Glutamatergic neuron (in vitro differentiated cells): Measurements from ENCODE around the gene SYNM. TPM values are rescaled to one million over a fixed set of nuclear protein-coding genes. Genes with fewer than 3 reads are reported as not detected.
A peak's percentile ranks its signal among the peaks of the same experiment; 100 is the strongest.

ENCODE experiments used
- DNase-seq: peaks from one replicate; pipeline ENCODE4 v3.0.0; 2022
- H3K27ac Mint-ChIP-seq: one replicate; pipeline ENCODE4 v1.8.0; 2020; ENCODE audit warnings: mild to moderate bottlenecking, mixed read lengths, inconsistent platforms; ENCODE audit not compliant: unreplicated experiment
- H3K27me3 Mint-ChIP-seq: one replicate; pipeline ENCODE4 v1.8.0; 2020; ENCODE audit warnings: mild to moderate bottlenecking, moderate library complexity, mixed read lengths, inconsistent platforms; ENCODE audit not compliant: unreplicated experiment
- H3K36me3 Mint-ChIP-seq: one replicate; pipeline ENCODE4 v1.8.0; 2020; ENCODE audit warnings: mild to moderate bottlenecking, mixed read lengths, inconsistent platforms; ENCODE audit not compliant: unreplicated experiment
- H3K4me1 Mint-ChIP-seq: one replicate; pipeline ENCODE4 v1.8.0; 2020; ENCODE audit warnings: mild to moderate bottlenecking, low read depth, mixed read lengths, inconsistent platforms; ENCODE audit not compliant: unreplicated experiment
- H3K4me3 Mint-ChIP-seq: one replicate; pipeline ENCODE4 v1.8.0; 2020; ENCODE audit warnings: mild to moderate bottlenecking, mixed read lengths, inconsistent platforms; ENCODE audit not compliant: unreplicated experiment
- H3K9me3 Mint-ChIP-seq: one replicate; pipeline ENCODE4 v1.8.0; 2020; ENCODE audit warnings: mild to moderate bottlenecking, moderate library complexity, mixed read lengths, inconsistent platforms; ENCODE audit not compliant: unreplicated experiment
- total RNA-seq: library from RNA; stranded (reverse); fragmentation: NEBNext Ultra II Directional; extraction: Animal tissue kit (Norgen Biotek cat#: 25700); gene quantifications from one replicate; pipeline ENCODE4 v1.2.1, GENCODE V29; 2021; ENCODE audit not compliant: unreplicated experiment
- TF ChIP-seq, protein P1 (sequence below): fragments of 200-600 bp; sonication (generic); IDR thresholded peaks from one replicate; pipeline ENCODE4 v1.5.0; 2021; ENCODE audit not compliant: partially characterized antibody, unreplicated experiment

The SYNM gene
- total RNA-seq, 1 donor from 2014 or later: 4.8 TPM

DNA sequence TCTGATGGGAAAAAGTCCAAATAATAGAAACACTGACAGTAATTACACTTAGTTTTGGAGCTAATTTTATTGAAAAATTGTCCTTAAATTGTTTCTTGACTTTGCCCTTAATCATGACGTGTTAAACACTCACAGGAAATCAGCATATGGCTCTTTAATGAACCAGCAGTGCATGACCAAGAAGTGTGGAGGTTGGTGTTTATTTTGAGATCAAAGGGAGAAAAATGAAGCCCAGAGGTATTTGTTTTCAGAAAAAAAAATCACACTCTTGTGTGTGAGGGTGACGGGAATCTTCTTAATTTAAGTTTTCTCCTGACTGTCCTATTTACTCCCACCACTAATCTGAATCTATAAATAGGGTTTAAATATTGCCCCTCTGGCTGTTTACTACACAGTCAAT lies 28.8 kb upstream of the SYNM start:
- Mint-ChIP-seq H3K4me3 (peak overlapping the region; percentile 85), H3K27me3 (no peaks in the 10 kb centered on the region), H3K9me3 (no peaks in the 10 kb centered on the region), H3K27ac (no peak overlapping the region), H3K36me3 (no peaks in the 10 kb centered on the region), H3K4me1 (peaks cover 5% of the 10 kb centered on the region)
- TF ChIP-seq, protein P1, sequence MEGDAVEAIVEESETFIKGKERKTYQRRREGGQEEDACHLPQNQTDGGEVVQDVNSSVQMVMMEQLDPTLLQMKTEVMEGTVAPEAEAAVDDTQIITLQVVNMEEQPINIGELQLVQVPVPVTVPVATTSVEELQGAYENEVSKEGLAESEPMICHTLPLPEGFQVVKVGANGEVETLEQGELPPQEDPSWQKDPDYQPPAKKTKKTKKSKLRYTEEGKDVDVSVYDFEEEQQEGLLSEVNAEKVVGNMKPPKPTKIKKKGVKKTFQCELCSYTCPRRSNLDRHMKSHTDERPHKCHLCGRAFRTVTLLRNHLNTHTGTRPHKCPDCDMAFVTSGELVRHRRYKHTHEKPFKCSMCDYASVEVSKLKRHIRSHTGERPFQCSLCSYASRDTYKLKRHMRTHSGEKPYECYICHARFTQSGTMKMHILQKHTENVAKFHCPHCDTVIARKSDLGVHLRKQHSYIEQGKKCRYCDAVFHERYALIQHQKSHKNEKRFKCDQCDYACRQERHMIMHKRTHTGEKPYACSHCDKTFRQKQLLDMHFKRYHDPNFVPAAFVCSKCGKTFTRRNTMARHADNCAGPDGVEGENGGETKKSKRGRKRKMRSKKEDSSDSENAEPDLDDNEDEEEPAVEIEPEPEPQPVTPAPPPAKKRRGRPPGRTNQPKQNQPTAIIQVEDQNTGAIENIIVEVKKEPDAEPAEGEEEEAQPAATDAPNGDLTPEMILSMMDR: no peak
- DNase-seq: no peak

DNA sequence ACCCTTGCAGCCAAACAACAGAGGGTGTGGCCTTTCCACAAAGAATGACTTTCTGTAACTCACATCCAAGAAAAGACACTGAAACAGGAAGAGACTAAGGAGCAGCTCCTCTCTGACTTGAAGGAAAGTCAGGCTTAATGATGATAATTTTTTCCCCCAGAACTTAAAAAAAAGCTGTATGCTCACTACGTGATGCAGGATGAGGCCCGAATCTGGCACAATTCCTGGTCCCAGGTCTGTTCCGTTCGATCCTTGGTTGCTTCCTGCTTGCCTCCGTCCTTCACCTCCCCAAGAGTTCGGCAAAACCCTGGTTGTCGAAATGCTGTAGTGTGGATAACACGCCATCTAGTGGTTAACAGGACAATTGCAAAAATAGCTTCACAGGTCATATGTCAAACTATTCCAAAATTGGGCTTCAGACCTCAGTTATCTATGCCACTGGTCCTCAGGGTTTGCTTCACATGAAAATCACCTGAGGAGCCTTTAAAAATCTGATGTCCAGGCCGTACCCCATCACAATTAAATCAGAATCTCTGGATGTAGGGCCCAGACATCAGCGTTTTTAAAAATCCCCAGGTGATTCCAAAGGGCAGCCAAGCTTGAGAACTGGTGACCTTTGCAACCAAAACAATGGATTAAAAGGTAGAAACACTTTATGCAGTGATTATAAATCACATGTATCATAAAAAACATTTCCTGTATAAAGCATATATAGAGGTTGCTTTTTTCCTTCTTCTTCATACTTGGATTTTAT lies 28.1 kb upstream of the SYNM start:
- Mint-ChIP-seq H3K9me3 (no peaks in the 10 kb centered on the region), H3K36me3 (no peaks in the 10 kb centered on the region), H3K27ac (peak overlapping the region; percentile 63), H3K27me3 (no peaks in the 10 kb centered on the region), H3K4me3 (peak overlapping the region; percentile 85), H3K4me1 (peaks cover 5% of the 10 kb centered on the region)
- TF ChIP-seq, protein P1: peak; percentile 97
- peak; percentile 38 for DNase-seq

DNA sequence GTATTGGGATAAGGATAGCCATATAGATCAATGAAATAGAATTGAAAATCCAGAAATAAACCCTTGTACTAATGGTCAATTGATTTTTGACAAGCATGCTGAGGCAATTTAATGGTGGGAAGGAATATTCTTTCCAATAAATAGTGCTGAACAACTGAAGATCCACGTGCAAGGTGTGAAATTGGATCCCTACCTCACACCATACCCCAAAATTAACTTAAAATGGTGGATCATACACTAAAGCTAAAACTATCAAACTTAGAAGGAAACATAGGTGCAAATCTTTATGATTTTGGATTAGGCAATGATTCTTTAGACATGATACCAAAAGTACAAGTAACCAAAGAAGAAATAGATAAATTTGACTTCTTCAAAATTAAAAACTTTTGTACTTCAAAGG lies 22.1 kb upstream of the SYNM start:
- H3K4me1 Mint-ChIP-seq: no peaks in the 10 kb centered on the region
- H3K27ac Mint-ChIP-seq: no peak overlapping the region
- no peaks in the 10 kb centered on the region for H3K9me3 Mint-ChIP-seq
- DNase-seq: no peak
- no peaks in the 10 kb centered on the region for H3K36me3 Mint-ChIP-seq
- H3K4me3 Mint-ChIP-seq: no peak overlapping the region
- H3K27me3 Mint-ChIP-seq: no peaks in the 10 kb centered on the region
- TF ChIP-seq, protein P1: no peak

DNA sequence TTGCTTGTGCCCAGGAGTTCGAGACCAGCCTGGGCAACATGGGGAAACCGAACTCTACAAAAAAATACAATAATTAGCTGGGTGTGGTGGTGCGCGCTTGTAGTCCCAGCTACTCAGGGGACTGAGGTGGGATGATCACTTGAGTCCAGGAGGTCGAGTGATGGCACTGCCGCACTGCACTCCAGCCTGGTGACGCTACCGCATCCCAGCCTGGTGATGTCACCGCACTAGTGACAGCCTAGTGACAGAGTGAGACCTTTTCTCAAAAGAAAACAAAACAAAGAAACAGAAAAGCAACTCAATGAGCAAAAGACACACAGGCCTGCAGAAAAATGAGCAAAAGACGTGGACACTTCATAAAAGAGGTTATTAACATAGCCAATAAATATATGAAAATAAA lies 19.9 kb upstream of the SYNM start:
- TF ChIP-seq, protein P1: no peak
- DNase-seq: no peak
- no peak overlapping the region for H3K4me3 Mint-ChIP-seq
- H3K4me1 Mint-ChIP-seq: peaks cover under 1% of the 10 kb centered on the region
- no peaks in the 10 kb centered on the region for H3K36me3 Mint-ChIP-seq
- H3K27ac Mint-ChIP-seq: no peak overlapping the region
- H3K27me3 Mint-ChIP-seq: no peaks in the 10 kb centered on the region
- H3K9me3 Mint-ChIP-seq: no peaks in the 10 kb centered on the region

DNA sequence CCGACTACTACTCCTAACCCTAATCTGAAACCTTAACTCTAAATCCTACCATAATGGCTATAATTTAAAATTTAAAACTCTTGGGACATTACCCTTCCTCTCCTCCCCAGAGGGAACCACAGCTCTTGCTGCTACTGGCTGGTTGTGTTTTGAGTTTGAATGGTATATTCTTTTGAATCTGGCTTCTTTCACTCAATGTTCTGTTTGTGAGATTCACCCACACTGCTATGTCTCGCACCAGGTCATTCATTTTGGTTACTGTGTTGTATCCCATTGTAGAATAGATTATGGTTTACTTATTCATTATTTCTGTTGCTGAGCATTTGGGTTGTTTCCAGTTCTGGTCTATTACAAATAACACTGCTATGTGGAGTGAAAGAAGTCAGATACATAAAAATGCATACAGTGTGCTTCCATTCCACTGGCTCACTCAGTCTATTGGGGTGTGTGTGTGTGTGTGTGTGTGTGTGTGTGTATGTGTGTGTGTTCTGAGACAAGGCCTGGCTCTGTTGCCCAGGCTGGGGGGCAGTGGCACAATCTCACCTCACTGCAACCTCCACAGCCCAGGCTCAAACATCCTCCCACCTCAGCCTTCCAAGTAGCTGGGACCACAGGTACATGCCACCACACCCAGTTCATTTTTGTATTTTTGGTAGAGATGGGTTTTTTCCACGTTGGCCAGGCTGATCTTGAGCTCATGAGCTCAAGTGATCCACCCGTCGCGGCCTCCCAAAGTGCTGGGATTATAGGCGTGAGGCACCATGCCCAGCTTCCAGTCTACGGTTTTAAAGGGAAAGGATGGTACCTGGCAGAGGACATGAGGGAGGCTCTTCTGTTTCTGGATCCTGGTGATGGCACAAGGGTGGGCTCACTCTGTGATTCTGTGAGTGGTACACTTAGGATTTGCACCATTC lies 19.2 kb upstream of the SYNM start:
- Mint-ChIP-seq H3K36me3 (no peaks in the 10 kb centered on the region), H3K27ac (no peak overlapping the region), H3K4me1 (peaks cover 6% of the 10 kb centered on the region), H3K9me3 (no peaks in the 10 kb centered on the region), H3K4me3 (no peak overlapping the region), H3K27me3 (no peaks in the 10 kb centered on the region)
- no peak for DNase-seq
- TF ChIP-seq, protein P1: no peak
